Body of pancreas (tissue), 4 donors: Measurements from ENCODE around the gene SEL1L3. TPM values are rescaled to one million over a fixed set of nuclear protein-coding genes. Genes with fewer than 3 reads are reported as not detected.

Experiments used
- ATAC-seq: fragments of 150-250 bp; one replicate; pipeline ENCODE4 v1.9.1; 2016
- DNase-seq, 4 donors: peaks; one replicate each; pipeline ENCODE4 v3.0.0-alpha.2; 2019
- H3K27ac ChIP-seq, 4 donors: fragments of 200-600 bp; sonication (generic); 1 replicate in 3 of 4; 2 replicates in 1 of 4; pipeline versions ENCODE4 v1.5.1 to v1.6.1; 2016 to 2019; ENCODE audit warnings: mild to moderate bottlenecking in 1 of 4, mixed read lengths in 1 of 4, moderate library complexity in 1 of 4
- H3K27me3 ChIP-seq, 2 donors: fragments of 200-600 bp; sonication (generic); one replicate each; pipeline ENCODE4 v1.6.0; 2016; ENCODE audit warnings: mild to moderate bottlenecking in 1 of 2
- H3K36me3 ChIP-seq, 2 donors: fragments of 200-600 bp; sonication (generic); replicated peaks in 1 of 2; 2 replicates each; pipeline ENCODE4 v1.5.1; 2016; ENCODE audit warnings: low read depth in 2 of 2; ENCODE audit not compliant: insufficient read depth in 1 of 2
- H3K4me1 ChIP-seq: fragments of 200-600 bp; sonication (generic); one replicate; pipeline ENCODE4 v1.6.0; 2016
- H3K4me3 ChIP-seq, 2 donors: fragments of 200-600 bp; sonication (generic); 1 replicate in 1 of 2; 2 replicates in 1 of 2; pipeline ENCODE4 v1.5.1; 2016 to 2019
- H3K9me3 ChIP-seq, 3 donors: fragments of 200-600 bp; sonication (generic); 1 replicate in 2 of 3; 2 replicates in 1 of 3; pipeline ENCODE4 v1.5.1; 2016
- CTCF ChIP-seq, 7 experiments: fragments of 450-650 bp in 4 of 7; fragments of 200-600 bp in 3 of 7; sonication (generic) in 3 of 7; IDR thresholded peaks; one replicate each; pipeline ENCODE4 v1.5.1; 2016 to 2019; ENCODE audit warnings: antibody characterized with exemption in 7 of 7
- POLR2A ChIP-seq, 3 donors: fragments of 450-650 bp; IDR thresholded peaks; one replicate each; pipeline ENCODE4 v1.6.1; 2016; ENCODE audit warnings: antibody characterized with exemption in 3 of 3, mild to moderate bottlenecking in 2 of 3
- WGBS, 2 donors: methylation state at CpG; one replicate each; pipeline ENCODE4 v1.1.5; 2017; 5-methylcytosine and 5-hydroxymethylcytosine counted together
- intact Hi-C: fragments of 100-400 bp; cut with DNase I; formaldehyde crosslinking; loops from one replicate; pipeline ENCODE4 v1.15.1; 2023
- total RNA-seq, 2 donors: library from RNA; depleted of rRNA; stranded (reverse); fragments of >200 nt; gene quantifications; one replicate each; pipeline ENCODE4 v1.1.0, GENCODE V29; 2016

Gene SEL1L3
- total RNA-seq, 2 donors from 2014 or later = 32.3 to 64.1 TPM

DNA sequence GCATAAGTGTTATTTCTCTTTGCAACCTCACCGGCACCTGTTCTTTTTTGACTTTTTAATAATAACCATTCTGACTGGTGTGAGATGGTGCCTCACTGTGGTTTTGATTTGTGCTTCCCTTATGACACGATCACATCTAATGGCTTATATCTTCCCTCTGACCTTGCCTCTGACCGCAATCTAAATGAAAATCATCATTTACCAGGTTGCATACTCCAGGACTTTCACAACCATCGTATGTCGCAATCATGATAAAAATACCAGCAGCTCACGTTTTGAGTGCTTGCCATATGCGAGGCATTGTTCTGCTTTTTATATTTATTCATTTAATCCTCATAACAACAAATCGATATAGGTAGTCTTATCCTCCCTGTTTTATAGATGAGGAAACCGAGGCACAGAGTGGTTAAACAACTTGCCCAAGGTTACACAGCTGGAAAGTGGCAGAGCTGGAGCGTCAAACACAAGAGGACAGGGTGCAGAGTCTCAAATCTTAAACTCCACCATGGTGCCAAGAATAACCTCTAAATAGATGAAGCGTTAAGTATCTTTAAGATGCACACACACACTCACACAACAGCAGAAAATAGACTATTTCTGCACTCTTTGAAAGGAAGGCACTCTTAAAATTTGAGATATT lies 102.2 kb downstream of the SEL1L3 start:
- intact Hi-C loops = no loop called here
- Histone ChIP-seq H3K9me3 (no peaks in the 10 kb centered on the region), H3K4me1 (no peaks in the 10 kb centered on the region), H3K27ac (no peak overlapping the region), H3K36me3 (peaks cover 0 to 30% of the 10 kb centered on the region in 2 donors), H3K27me3 (no peaks in the 10 kb centered on the region), H3K4me3 (no peak overlapping the region)
- no peak for DNase-seq
- WGBS, 2 donors = 71 to 79% methylated on average over 11 of the region's 11 CpGs
- no peak for TF ChIP-seq CTCF (IDR thresholded peaks at IDR 0.05)
- TF ChIP-seq POLR2A (IDR thresholded peaks at IDR 0.05) = no peak
- no peak for ATAC-seq

GRCh38 chr4:25760048-25760447 lies 102.7 kb downstream of the SEL1L3 start:
- Histone ChIP-seq H3K27me3 (no peaks in the 10 kb centered on the region), H3K36me3 (peaks cover 0 to 26% of the 10 kb centered on the region in 2 donors), H3K4me1 (no peaks in the 10 kb centered on the region), H3K4me3 (no peak overlapping the region), H3K9me3 (no peaks in the 10 kb centered on the region), H3K27ac (no peak overlapping the region)
- intact Hi-C loops = no loop called here
- no peak for TF ChIP-seq CTCF (IDR thresholded peaks at IDR 0.05)
- TF ChIP-seq POLR2A (IDR thresholded peaks at IDR 0.05) = no peak
- 91 to 95% methylated on average over 4 of the region's 4 CpGs for WGBS, 2 donors
- ATAC-seq (no peak), DNase-seq (no peak)

DNA sequence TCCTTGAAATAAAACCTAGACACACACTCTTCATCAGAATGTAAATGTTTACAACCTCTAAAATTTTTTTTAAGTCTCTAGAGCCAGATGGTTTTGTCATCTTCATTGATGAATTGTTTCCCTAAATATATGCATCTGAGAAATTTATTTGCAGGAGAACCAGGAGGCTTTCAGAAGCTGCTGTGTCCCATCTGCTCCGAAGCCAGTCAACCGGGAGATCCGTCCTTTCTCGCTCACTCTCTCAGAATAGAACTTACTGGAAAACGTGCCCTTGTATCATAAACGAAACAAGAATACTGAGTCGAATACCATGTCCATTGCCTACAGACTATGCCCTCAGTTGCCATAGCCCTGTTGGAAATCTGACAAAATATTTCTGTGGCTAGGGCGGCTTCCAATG lies 103.7 kb downstream of the SEL1L3 start:
- DNase-seq = no peak
- peaks cover 0 to 17% of the 10 kb centered on the region in 2 donors for H3K36me3 ChIP-seq
- WGBS, 2 donors = 92 to 96% methylated on average over 8 of the region's 8 CpGs
- intact Hi-C loops = no loop called here
- no peaks in the 10 kb centered on the region for H3K9me3 ChIP-seq
- no peak for TF ChIP-seq POLR2A (IDR thresholded peaks at IDR 0.05)
- no peak for TF ChIP-seq CTCF (IDR thresholded peaks at IDR 0.05)
- no peaks in the 10 kb centered on the region for H3K27me3 ChIP-seq
- H3K4me1 ChIP-seq = no peaks in the 10 kb centered on the region
- H3K27ac ChIP-seq = no peak overlapping the region
- no peak overlapping the region for H3K4me3 ChIP-seq
- ATAC-seq = no peak

GRCh38 chr4:25757452-25757851 lies 105.3 kb downstream of the SEL1L3 start:
- intact Hi-C loops = no loop called here
- Histone ChIP-seq H3K4me1 (no peaks in the 10 kb centered on the region), H3K36me3 (peaks cover 0 to 14% of the 10 kb centered on the region in 2 donors), H3K9me3 (no peaks in the 10 kb centered on the region), H3K4me3 (no peak overlapping the region), H3K27ac (no peak overlapping the region), H3K27me3 (no peaks in the 10 kb centered on the region)
- TF ChIP-seq CTCF (IDR thresholded peaks at IDR 0.05) (no peak), POLR2A (IDR thresholded peaks at IDR 0.05) (no peak)
- ATAC-seq (no peak), DNase-seq (no peak)
- WGBS, 2 donors = 83 to 96% methylated on average over 8 of the region's 8 CpGs

- TF ChIP-seq POLR2A (IDR thresholded peaks at IDR 0.05) (no peak), CTCF (IDR thresholded peaks at IDR 0.05) (no peak)
- Histone ChIP-seq H3K27ac (peak overlapping the region in 3 of 4 donors; percentile 10 to 54 (median 41)), H3K27me3 (no peaks in the 10 kb centered on the region), H3K4me3 (no peak overlapping the region), H3K4me1 (no peaks in the 10 kb centered on the region), H3K9me3 (no peaks in the 10 kb centered on the region), H3K36me3 (peaks cover 0 to 11% of the 10 kb centered on the region in 2 donors)
- DNase-seq = no peak
- 50 to 71% methylated on average over 5 of the region's 5 CpGs for WGBS, 2 donors
- ATAC-seq = peak; percentile 75
- intact Hi-C loops = no loop called here
These were observed 106.3 kb downstream of the SEL1L3 start for GRCh38 chr4:25756503-25756902.
